GM19023 (cell line): Measurements from ENCODE around the gene DDX17.

Experiments
- ATAC-seq: cut with Tn5 transposase; IDR thresholded peaks from one replicate; pipeline ENCODE4 v1.9.1; 2021; ENCODE audit warnings: mild to moderate bottlenecking, moderate library complexity; ENCODE audit not compliant: unreplicated experiment

The DDX17 gene

DNA sequence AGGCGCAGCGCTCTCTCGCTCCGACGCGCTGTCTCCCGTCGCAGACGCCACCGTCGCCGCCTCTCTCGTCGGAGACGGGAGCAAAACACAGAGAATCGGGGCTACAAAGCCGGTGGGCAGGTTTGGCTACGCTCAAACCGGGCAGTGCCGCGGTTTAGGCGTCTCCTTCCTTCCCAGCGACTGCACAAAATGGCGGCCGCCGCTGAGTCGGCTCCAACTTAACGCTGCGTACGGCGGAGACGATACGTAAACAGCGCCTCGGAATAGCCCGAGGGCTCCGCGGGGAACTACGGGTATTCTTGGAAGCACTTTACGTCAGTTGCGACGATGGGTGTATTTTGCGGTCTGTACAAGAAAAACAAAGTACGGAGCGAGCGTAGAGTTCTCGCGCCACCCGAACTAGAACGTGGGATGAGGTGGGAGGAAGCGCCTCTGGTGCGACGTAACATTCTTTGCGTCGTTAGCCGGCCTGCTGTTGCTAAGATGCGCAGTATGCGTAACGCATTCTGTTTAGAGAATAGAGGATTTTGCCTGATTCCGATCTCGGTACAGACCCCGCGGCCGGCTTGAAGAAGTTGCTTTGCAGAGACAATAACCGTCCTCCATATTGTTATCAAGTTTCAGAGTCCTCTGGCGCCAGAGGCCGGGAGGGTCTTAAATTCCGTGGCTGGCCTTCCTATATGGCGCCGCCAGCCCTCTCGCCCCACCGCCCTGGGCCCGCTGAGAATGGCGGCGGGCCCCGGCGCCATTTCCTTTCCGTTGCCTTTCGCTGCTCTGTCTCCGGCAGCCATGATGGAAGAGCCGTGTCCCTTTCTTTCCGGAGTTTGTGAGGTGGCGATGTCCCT, at the start of gene DDX17:
Gene DDX17, minus strand, starts transcription at position 194 of the 845 bp plus-strand sequence.
- ATAC-seq = peak; percentile 77

DNA sequence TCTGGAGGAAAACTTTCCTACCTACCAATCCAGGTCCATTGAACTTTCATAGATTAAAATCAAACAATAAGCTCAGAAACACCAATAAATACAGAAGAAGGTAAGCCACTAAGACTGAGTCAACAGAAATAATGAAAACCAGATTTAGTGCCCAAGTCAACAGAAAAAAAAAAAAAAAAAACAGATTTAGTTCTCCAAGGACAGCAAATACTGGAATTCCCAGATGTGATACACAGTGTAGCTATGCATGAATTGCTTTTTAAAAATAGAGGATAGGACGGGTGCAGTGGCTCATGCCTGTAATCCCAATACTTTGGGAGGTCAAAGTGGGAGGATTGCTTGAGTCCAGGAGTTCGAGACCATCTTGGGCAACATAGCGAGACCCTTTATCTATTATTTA, 48.2 kb upstream of the DDX17 start:
- ATAC-seq = no peak

DNA sequence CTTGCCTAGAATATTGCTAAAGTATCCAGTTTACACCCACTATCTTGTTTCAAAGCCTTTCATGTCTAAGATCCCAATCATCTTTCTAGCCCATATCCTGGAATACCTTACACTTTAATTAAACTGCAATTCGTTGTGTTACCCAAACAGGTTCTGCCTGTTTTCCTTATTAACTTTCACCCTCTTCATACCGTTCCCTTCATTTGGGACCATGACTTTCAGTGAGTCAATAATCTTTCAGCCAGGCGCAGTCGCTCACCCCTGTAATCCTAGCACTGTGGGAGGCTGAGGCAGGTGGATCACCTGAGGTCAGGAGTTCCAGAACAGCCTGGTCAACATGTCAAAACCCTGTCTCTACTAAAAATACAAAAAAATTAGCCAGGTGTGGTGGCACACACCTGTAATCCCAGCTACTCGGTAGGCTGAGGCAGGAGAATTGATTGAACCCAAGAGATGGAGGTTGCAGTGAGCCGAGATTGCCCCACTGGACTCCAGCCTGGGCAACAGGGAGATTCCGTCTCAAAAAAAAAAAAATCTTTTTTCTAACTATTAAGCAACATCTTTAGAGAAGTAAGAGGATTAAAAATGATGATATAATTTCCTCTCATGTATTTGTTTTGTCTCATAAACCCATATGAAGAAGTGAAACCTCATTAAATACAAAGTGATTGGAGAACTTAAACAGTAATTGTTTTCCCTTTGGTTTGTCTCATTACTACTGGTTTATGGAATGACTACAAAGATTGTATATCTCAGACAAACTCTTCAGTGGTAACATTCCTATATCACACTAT, 43.2 kb upstream of the DDX17 start:
- ATAC-seq = no peak

DNA sequence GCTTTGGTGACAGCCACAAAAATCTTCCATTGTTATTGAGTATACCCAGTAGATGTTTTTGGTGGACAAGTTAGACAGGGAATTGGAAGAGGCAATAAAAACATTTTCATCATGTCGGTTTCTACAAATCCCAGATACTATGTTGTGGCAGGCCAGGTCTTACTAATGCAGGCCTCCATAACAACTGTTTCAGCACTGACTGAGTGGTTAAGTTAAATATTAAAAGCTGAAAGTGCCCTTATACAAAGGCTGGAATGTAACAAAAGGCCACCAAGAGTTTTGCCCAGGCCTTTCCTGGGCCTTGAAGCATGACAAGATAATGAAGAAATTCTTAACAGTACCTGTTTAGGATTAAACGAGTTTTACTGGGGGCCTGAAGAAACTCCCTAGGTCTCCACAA, 34.6 kb upstream of the DDX17 start:
- no peak for ATAC-seq

- no peak for ATAC-seq
Measured at GRCh38 chr22:38531251-38531938, 25.3 kb upstream of the DDX17 start.

GRCh38 chr22:38524429-38524828, 18.3 kb upstream of the DDX17 start:
- ATAC-seq = no peak

DNA sequence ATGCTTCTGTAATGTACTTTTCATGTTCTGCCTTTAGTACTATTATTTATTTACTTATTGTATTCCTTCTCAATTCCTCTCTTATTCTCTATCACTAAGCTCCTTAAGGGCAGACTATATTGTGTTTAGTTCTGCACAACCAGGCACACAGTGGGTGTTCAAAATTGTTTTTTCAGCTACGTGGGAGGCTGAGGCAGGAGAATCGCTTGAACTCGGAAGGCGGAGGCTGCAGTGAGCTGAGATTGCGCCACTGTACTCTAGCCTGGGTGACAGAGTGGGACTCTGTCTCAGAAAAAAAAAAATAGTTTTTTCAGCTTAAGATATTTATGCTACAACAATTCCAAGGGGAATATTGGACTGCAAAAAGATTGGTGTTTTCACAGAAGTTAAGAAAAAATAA, 17.4 kb upstream of the DDX17 start:
- ATAC-seq = no peak

- no peak for ATAC-seq
Measured at GRCh38 chr22:38523029-38523428, 16.9 kb upstream of the DDX17 start.

- ATAC-seq = no peak
Measured at GRCh38 chr22:38519453-38520250, 13.5 kb upstream of the DDX17 start.

- ATAC-seq = no peak
Measured at GRCh38 chr22:38518620-38519019, 12.5 kb upstream of the DDX17 start.

GRCh38 chr22:38513063-38513462, 7.0 kb upstream of the DDX17 start:
- ATAC-seq = no peak

GRCh38 chr22:38510416-38510970, 4.4 kb upstream of the DDX17 start:
- no peak for ATAC-seq

GRCh38 chr22:38505541-38506117, 482 bp downstream of the DDX17 start:
- peak; percentile 29 for ATAC-seq

DNA sequence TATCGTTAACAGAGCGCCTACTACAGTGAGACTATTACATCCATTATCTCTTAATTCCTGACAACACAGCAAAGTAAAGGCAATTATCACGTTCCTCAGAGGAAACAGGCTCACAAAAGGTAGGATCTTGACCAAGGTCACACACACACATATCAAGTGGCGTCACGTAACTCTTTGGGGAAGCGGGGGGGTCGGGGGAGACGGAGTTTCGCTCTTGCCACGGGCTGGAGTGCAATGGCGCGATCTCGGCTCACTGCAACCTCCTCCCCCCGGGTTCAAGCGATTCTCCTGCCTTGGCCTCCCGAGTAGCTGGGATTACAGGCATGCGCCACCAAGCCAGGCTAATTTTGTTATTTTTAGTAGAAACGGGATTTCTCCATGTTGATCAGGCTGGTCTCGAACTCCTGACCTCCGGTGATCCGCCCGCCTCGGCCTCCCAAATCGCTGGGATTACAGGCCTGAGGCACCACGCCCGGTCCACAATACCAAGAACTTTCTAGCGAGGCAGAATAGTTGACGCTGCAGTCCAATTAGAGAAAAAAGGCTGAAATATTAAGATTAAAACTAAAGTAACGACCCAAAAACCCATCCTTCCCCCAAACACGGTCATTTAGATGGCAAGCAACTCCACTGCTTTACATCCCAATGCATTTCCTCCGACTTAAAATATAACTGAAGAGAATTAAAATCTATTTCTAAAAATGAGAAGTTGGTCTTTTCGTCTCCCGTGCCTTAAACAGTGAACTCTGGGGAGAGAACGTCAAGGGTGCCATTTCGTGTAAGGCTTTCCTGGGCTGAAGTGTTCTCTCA, 1.2 kb downstream of the DDX17 start:
- ATAC-seq = no peak

- no peak for ATAC-seq
Measured at GRCh38 chr22:38503021-38503420, 3.1 kb downstream of the DDX17 start.

- ATAC-seq = no peak
Measured at GRCh38 chr22:38501797-38502672, 4.1 kb downstream of the DDX17 start.

- no peak for ATAC-seq
Measured at GRCh38 chr22:38497869-38498268, 8.2 kb downstream of the DDX17 start.

- no peak for ATAC-seq
Measured at GRCh38 chr22:38494939-38495338, 11.2 kb downstream of the DDX17 start.
